GM10847 (cell line): ENCODE results near the gene PTPRG.

ENCODE experiments used
- POLR2A ChIP-seq: IDR thresholded peaks from 2 replicates; pipeline ENCODE4 v1.6.1; 2011; ENCODE audit not compliant: insufficient read length; ENCODE audit errors: extremely low read depth

Gene PTPRG

GRCh38 chr3:61979638-61980037 lies 418.3 kb downstream of the PTPRG start:
- TF ChIP-seq POLR2A, result no peak

DNA sequence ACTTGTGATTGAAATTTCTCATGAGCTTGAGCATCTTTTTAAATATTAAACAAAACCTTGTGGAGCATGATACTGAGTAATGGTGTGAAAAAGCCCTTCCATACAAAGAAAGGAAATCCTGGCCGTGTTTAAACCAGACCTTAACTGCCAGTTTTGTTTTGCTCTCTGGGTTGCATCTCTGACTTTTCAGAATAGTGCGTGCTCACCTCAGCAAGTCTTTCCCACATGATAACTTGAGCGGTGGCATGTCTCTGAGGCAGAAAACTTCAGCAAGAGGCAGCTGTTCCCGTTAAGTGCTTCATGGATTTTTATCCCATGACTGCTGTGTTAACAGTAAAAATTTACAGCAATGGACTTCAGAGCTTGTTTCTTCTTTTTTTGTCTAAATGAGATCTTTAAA lies 418.7 kb downstream of the PTPRG start:
- no peak for TF ChIP-seq POLR2A

- no peak for TF ChIP-seq POLR2A
These were observed 419.7 kb downstream of the PTPRG start for GRCh38 chr3:61981060-61981459.

DNA sequence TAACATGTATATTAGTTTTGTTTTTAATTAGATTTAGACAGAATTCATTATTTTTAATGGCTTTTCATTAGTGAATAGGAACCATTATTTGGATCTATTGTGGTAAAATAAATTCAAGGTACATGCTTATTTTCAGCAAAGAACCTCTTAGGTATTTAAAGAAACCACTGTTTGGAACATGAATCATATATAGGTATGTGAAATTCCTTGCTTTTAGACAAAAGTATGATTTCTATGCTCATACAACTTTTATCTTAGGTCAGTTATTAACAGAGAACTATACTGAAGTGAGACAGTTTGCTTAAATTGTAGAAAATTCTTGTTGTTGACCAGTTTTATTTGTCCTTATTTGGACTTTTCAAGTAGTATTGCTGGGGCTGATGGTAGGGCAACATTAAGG lies 422.1 kb downstream of the PTPRG start:
- no peak for TF ChIP-seq POLR2A

GRCh38 chr3:61985020-61985419 lies 423.6 kb downstream of the PTPRG start:
- no peak for TF ChIP-seq POLR2A

DNA sequence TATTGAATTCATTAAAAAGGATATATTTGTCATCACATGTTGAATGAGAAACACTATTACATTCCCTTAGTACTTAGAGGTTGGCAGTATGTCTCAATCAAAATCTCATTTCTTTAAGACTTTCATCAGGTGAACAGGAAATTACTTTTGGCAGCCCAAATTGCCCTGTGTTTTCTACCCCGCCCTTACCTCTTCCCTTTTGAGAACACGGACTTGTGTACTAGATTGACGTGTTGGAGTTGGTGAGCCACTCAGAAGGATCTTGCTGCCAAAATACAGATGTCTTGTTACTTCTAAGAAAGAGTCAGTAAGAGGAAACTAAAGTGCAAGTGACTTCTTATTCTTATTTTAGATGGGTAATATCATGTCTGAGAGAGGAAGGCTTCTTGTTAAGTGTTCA lies 425.1 kb downstream of the PTPRG start:
- TF ChIP-seq POLR2A, result no peak

DNA sequence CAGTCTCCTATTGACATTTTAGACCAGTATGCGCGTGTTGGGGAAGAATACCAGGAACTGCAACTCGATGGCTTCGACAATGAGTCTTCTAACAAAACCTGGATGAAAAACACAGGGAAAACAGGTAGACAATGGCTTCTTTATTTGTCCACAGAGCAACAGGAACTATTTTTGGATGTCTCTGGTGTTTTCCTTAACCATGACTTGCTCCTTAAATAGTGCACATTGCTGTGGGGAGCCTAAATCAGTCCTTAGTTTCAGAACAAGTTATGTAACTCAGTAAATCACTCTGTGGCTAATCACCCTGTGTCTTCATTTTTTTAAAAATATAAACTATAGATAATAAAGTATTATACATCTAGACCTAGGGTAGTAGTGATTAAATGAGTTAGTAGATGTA lies 428.3 kb downstream of the PTPRG start:
- no peak for TF ChIP-seq POLR2A

DNA sequence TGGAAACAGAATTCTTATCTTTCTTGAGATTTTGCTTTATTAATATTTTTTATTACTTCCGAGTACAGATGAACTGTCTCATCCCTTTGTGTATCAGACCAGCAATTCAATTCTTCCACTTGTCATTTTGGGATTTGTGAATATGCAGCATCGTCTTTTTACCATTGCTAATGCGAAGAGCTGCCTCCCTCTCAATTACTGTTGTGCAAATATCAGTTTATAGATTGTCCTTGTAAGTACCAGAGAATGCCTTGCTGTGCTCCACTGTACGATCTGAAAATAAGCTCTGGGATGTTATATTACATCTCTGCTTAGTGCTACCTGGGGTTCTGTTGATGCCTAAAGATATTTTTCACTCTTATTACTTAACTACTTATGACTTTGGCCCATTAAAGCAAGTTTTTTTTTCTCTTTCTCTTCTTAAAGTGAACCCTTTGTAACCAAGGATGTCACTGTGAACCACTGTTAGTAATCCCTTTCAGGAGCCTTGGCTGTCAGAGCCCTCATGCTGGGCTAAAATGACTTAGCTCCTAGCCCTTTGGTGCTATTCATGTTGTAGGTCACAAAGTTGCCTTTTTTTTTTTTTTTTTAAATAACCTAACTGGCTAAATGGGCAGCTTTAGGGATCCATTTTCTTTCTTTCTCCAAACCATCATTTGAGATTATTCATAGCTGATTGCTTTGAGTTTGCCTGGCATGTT lies 429.1 kb downstream of the PTPRG start:
- TF ChIP-seq POLR2A, result no peak

DNA sequence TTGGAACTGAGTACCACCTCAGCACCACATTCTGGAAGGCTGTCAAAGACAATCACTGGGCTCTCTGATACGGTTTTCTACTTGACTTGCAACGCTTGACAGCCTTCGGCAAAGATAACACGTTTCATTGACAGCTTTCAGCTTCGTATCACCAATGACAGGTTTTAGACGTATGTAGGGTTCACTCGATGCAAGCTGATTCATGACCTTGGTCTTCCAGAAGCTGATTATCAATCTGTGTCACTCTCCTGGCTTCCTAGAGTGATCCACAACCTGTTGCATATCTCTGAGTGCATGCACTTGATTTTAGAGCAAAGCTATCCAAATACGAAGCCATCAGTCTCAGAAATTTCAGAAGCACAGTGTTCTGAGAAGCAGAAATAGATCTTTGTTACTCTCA lies 430.3 kb downstream of the PTPRG start:
- no peak for TF ChIP-seq POLR2A

- no peak for TF ChIP-seq POLR2A
These were observed 435.0 kb downstream of the PTPRG start for GRCh38 chr3:61996366-61996765.

GRCh38 chr3:61997101-61997500 lies 435.7 kb downstream of the PTPRG start:
- no peak for TF ChIP-seq POLR2A

DNA sequence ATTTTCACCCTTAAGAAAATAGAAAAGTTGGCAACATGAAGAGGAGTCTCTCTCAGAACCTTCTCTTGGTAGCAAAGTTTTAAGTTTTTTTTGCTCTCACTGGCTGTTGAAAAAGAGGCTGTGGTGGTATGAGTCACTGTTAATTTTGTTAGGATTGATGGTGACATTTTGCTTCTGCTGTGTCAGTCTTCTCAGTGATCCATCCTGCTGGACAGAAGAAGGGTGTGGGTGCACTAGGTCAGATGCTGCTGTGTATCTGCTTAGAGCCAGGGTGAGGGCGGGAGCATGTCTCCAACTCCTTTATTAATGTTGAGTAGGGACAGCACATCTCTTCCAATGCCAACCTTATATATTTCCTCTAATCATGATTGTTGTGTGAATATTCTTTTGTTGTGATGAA lies 442.5 kb downstream of the PTPRG start:
- TF ChIP-seq POLR2A, result no peak

DNA sequence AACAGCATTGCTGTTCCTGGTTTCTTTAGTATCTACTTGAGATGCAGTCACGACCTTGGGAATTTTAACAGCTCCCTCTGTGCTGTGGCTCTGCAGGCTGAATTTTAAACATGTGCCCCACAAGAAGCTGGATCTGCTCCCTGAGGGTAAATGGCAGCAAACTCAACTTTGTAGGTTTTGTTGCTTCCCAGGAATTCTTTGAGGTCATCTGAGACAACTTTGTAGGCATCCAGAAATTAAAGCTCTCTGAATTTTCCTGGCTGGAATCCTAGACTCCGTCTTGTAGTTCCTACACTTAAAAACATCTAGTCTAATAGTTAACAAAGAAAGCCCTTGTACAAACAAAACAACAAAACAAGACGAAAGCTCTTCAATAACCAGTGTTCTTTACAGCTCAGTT lies 445.7 kb downstream of the PTPRG start:
- TF ChIP-seq POLR2A, result no peak

DNA sequence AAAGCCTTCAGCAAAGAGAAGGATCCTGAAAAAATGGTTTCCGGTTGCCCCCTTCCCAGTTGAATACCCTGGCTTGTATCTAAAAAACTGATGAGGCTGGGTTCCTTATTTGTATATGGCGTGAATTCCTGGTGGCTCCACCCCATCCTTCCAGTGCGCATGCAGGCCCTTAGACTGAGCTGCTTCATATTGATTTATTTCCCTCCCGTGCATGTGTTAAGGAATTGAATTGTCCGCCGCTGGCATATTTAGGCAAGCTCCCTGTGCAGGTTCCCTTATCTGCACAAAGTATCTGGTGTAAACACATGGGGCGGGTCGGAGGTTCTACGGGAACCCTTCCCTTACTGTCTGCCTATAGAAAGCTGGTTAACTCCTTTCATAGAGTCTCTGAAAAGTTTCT lies 449.6 kb downstream of the PTPRG start:
- no peak for TF ChIP-seq POLR2A

DNA sequence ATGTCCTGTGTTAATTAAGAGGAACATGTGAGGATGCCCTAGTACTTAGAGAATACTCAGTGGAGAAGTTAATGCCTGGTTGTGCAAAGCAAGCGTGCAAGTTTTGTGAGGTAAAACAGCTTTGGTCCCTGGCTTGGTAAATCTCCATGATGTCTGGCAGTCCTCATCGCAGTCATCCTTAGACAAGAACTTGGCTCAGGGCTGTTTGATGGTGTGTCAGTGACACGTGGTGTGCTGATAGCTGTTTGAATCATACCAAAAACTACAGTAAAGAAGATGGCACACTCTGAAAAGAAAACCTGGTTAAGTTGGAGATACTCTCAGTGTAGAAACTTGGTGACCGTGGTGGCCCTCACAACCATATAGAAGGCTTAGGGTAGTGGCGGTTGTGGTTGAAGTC lies 450.3 kb downstream of the PTPRG start:
- no peak for TF ChIP-seq POLR2A

- TF ChIP-seq POLR2A, result no peak
These were observed 452.6 kb downstream of the PTPRG start for GRCh38 chr3:62013951-62014350.

- no peak for TF ChIP-seq POLR2A
These were observed 453.7 kb downstream of the PTPRG start for GRCh38 chr3:62015111-62015510.
